Measurements from ENCODE around the gene ARRDC5.
"Not testable (repeated sequence)": the region's sequence is repeated elsewhere in the genome, so short reads cannot be mapped to it uniquely, and the experiment has no call there.

Gene ARRDC5

GRCh38 chr19:4866595-4867424 lies 35.9 kb downstream of the ARRDC5 start:
- H3K4me3 ChIP-seq (replicated peaks; ENCODE audit: low read depth, low read length) = peak overlapping the region; percentile 90
- DNase-seq (ENCODE audit: low read depth) = peak; percentile 38
- TF ChIP-seq CTCF (IDR thresholded peaks at IDR 0.05; ENCODE audit: low read length, missing control alignments) = no peak

- no peak for DNase-seq (ENCODE audit: low read depth)
- no peak for TF ChIP-seq CTCF (IDR thresholded peaks at IDR 0.05; ENCODE audit: low read length, missing control alignments)
- H3K4me3 ChIP-seq (replicated peaks; ENCODE audit: low read depth, low read length) = no peak overlapping the region
Measured at GRCh38 chr19:4861147-4861546, 41.5 kb downstream of the ARRDC5 start.

- no peak for DNase-seq (ENCODE audit: low read depth)
- no peak overlapping the region for H3K4me3 ChIP-seq (replicated peaks; ENCODE audit: low read depth, low read length)
- TF ChIP-seq CTCF (IDR thresholded peaks at IDR 0.05; ENCODE audit: low read length, missing control alignments) = no peak
Measured at GRCh38 chr19:4859697-4860096, 43.0 kb downstream of the ARRDC5 start.

- H3K4me3 ChIP-seq (replicated peaks; ENCODE audit: low read depth, low read length); DNase-seq (ENCODE audit: low read depth): not testable (repeated sequence)
Measured at GRCh38 chr19:4856468-4856867, 46.2 kb downstream of the ARRDC5 start.

GRCh38 chr19:4853506-4853905 lies 49.2 kb downstream of the ARRDC5 start:
- H3K4me3 ChIP-seq (replicated peaks; ENCODE audit: low read depth, low read length); DNase-seq (ENCODE audit: low read depth): not testable (repeated sequence)

GRCh38 chr19:4852484-4852883 lies 50.2 kb downstream of the ARRDC5 start:
- DNase-seq (ENCODE audit: low read depth) = no peak
- H3K4me3 ChIP-seq (replicated peaks; ENCODE audit: low read depth, low read length) = no peak overlapping the region
- no peak for TF ChIP-seq CTCF (IDR thresholded peaks at IDR 0.05; ENCODE audit: low read length, missing control alignments)

- peak; percentile 55 for DNase-seq (ENCODE audit: low read depth)
- H3K4me3 ChIP-seq (replicated peaks; ENCODE audit: low read depth, low read length) = no peak overlapping the region
- TF ChIP-seq CTCF (IDR thresholded peaks at IDR 0.05; ENCODE audit: low read length, missing control alignments) = peak; percentile 89
Measured at GRCh38 chr19:4851551-4852290, 51.0 kb downstream of the ARRDC5 start.

GRCh38 chr19:4849019-4849418 lies 53.7 kb downstream of the ARRDC5 start:
- DNase-seq (ENCODE audit: low read depth) = no peak
- no peak for TF ChIP-seq CTCF (IDR thresholded peaks at IDR 0.05; ENCODE audit: low read length, missing control alignments)

More at GRCh38 chr19:4849019-4849418, 53.7 kb downstream of the ARRDC5 start:
- H3K4me3 ChIP-seq (replicated peaks; ENCODE audit: low read depth, low read length) = no peak overlapping the region
